Measurements from ENCODE around the gene CARD11.

GRCh38 chr7:3064067-3064466 lies 20.4 kb upstream of the CARD11 start:
- TF ChIP-seq POLR2A (IDR thresholded peaks at IDR 0.05) = no peak
- TF ChIP-seq, protein P1, sequence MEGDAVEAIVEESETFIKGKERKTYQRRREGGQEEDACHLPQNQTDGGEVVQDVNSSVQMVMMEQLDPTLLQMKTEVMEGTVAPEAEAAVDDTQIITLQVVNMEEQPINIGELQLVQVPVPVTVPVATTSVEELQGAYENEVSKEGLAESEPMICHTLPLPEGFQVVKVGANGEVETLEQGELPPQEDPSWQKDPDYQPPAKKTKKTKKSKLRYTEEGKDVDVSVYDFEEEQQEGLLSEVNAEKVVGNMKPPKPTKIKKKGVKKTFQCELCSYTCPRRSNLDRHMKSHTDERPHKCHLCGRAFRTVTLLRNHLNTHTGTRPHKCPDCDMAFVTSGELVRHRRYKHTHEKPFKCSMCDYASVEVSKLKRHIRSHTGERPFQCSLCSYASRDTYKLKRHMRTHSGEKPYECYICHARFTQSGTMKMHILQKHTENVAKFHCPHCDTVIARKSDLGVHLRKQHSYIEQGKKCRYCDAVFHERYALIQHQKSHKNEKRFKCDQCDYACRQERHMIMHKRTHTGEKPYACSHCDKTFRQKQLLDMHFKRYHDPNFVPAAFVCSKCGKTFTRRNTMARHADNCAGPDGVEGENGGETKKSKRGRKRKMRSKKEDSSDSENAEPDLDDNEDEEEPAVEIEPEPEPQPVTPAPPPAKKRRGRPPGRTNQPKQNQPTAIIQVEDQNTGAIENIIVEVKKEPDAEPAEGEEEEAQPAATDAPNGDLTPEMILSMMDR (IDR thresholded peaks at IDR 0.05 in 8 of 11, conservative IDR thresholded peaks at IDR 0.05 in 3 of 11) = no peak
- no peak for TF ChIP-seq POLR2AphosphoS5 (IDR thresholded peaks at IDR 0.05)

Measured in spleen (tissue), 7 donors.